SU-DHL-6 (cell line): ENCODE results near the gene HARBI1.

ENCODE experiments used
- H2AFZ ChIP-seq: fragments of 200-600 bp; sonication (generic); 2 replicates; pipeline ENCODE4 v1.6.1; 2014; ENCODE audit warnings: low read depth, mild to moderate bottlenecking, moderate library complexity, mixed read lengths, antibody characterized with exemption, low read length; ENCODE audit not compliant: severe bottlenecking
- H3F3A ChIP-seq: fragments of 200-600 bp; shearing (Covaris generic); 2 replicates; pipeline ENCODE4 v1.6.0; 2016; ENCODE audit warnings: antibody characterized with exemption, mild to moderate bottlenecking; ENCODE audit not compliant: insufficient read depth
- H3K27ac ChIP-seq: fragments of 200-600 bp; sonication (generic); 2 replicates; pipeline ENCODE4 v1.5.1; 2016; ENCODE audit warnings: low read depth, mild to moderate bottlenecking, low read length, moderate library complexity, mixed read lengths
- H3K27me3 ChIP-seq: fragments of 200-600 bp; sonication (generic), shearing (Covaris generic); 2 replicates; pipeline ENCODE4 v1.6.0; 2014; ENCODE audit warnings: mild to moderate bottlenecking, low read length
- H3K36me3 ChIP-seq: fragments of 200-600 bp; sonication (generic); 2 replicates; pipeline ENCODE4 v1.6.1; 2014; ENCODE audit warnings: mild to moderate bottlenecking, low read length, mixed read lengths
- H3K4me2 ChIP-seq: fragments of 300-600, 200-600 bp; shearing (Covaris generic), sonication (generic); 2 replicates; pipeline ENCODE4 v1.6.0; 2014; ENCODE audit warnings: low read length, low read depth, mild to moderate bottlenecking; ENCODE audit not compliant: poor library complexity, severe bottlenecking
- H3K4me3 ChIP-seq: fragments of 200-600 bp; sonication (generic); 2 replicates; pipeline ENCODE4 v1.5.1; 2014; ENCODE audit warnings: antibody characterized with exemption, low read length, mild to moderate bottlenecking, mixed read lengths; ENCODE audit not compliant: insufficient read depth, poor library complexity, severe bottlenecking
- H3K79me2 ChIP-seq: fragments of 200-600 bp; sonication (generic); 2 replicates; pipeline ENCODE4 v1.6.1; 2014; ENCODE audit warnings: mild to moderate bottlenecking, low read length, moderate library complexity; ENCODE audit not compliant: insufficient read depth
- H3K9ac ChIP-seq: fragments of 200-600 bp; sonication (generic); 2 replicates; pipeline ENCODE4 v1.7.0; 2014; ENCODE audit warnings: mild to moderate bottlenecking, low read length
- H3K9me2 ChIP-seq: fragments of 200-600 bp; sonication (generic); replicated peaks from 2 replicates; pipeline ENCODE4 v1.6.1; 2014; ENCODE audit warnings: low read length; ENCODE audit not compliant: insufficient read depth
- H3K9me3 ChIP-seq: fragments of 200-600 bp; sonication (generic); 2 replicates; pipeline ENCODE4 v1.6.1; 2014; ENCODE audit warnings: low read length, mixed read lengths; ENCODE audit not compliant: insufficient read depth
- H4K20me1 ChIP-seq: fragments of 200-600 bp; sonication (generic); 2 replicates; pipeline ENCODE4 v1.6.1; 2014; ENCODE audit warnings: low read depth, mild to moderate bottlenecking, antibody characterized with exemption, low read length, moderate library complexity, mixed read lengths
- EZH2phosphoT487 ChIP-seq: fragments of 200-600 bp; sonication (generic), shearing (Covaris generic); conservative IDR thresholded peaks from 2 replicates; pipeline ENCODE4 v1.6.1; 2018; ENCODE audit warnings: mild to moderate bottlenecking, antibody characterized with exemption, low read length, moderate library complexity, mixed read lengths
- TF ChIP-seq, protein P1 (sequence below): fragments of 200-600 bp; sonication (generic); IDR thresholded peaks from one replicate; pipeline ENCODE4 v1.5.1; 2017; ENCODE audit warnings: antibody characterized with exemption, mild to moderate bottlenecking, low read length, moderate library complexity; ENCODE audit not compliant: insufficient read depth, poor library complexity, severe bottlenecking

Gene HARBI1

DNA sequence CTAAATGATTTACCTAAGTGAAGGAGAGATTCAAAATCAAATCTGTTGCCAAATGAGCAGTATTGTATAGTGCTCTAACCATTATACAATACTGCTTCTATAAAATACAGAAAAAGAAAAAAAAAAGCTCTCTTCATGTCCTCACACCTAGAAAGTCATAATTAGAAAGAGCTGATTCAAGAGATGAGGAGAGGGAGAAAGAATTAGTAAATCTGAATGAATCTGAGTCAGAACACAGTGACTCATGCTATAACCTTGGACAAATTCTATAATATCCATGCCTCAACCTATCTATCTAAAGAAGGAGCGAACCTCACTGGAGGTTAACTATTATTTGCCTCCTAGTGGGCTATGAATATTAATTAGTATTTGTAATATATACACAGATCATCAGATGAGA is 52.6 kb downstream of the HARBI1 start:
- Histone ChIP-seq H3K79me2 (peaks cover 64% of the 10 kb centered on the region), H3F3A (0 out of 2 replicates have a peak, but pooled peaks cover 13% of the 10 kb centered on the region), H3K9me3 (no peaks in the 10 kb centered on the region), H3K27me3 (no peaks in the 10 kb centered on the region), H3K4me2 (no peak overlapping the region), H3K27ac (no peak overlapping the region), H2AFZ (no peak overlapping the region), H3K9me2 (no peaks in the 10 kb centered on the region), H3K4me3 (no peak overlapping the region), H3K9ac (no peak overlapping the region), H4K20me1 (peaks cover 9% of the 10 kb centered on the region), H3K36me3 (no peaks in the 10 kb centered on the region)
- TF ChIP-seq, protein P1, sequence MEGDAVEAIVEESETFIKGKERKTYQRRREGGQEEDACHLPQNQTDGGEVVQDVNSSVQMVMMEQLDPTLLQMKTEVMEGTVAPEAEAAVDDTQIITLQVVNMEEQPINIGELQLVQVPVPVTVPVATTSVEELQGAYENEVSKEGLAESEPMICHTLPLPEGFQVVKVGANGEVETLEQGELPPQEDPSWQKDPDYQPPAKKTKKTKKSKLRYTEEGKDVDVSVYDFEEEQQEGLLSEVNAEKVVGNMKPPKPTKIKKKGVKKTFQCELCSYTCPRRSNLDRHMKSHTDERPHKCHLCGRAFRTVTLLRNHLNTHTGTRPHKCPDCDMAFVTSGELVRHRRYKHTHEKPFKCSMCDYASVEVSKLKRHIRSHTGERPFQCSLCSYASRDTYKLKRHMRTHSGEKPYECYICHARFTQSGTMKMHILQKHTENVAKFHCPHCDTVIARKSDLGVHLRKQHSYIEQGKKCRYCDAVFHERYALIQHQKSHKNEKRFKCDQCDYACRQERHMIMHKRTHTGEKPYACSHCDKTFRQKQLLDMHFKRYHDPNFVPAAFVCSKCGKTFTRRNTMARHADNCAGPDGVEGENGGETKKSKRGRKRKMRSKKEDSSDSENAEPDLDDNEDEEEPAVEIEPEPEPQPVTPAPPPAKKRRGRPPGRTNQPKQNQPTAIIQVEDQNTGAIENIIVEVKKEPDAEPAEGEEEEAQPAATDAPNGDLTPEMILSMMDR, result no peak
- TF ChIP-seq EZH2phosphoT487, result no peak

GRCh38 chr11:46562527-46562926 is 54.5 kb downstream of the HARBI1 start:
- Histone ChIP-seq H3K27ac (no peak overlapping the region), H3K36me3 (no peaks in the 10 kb centered on the region)

DNA sequence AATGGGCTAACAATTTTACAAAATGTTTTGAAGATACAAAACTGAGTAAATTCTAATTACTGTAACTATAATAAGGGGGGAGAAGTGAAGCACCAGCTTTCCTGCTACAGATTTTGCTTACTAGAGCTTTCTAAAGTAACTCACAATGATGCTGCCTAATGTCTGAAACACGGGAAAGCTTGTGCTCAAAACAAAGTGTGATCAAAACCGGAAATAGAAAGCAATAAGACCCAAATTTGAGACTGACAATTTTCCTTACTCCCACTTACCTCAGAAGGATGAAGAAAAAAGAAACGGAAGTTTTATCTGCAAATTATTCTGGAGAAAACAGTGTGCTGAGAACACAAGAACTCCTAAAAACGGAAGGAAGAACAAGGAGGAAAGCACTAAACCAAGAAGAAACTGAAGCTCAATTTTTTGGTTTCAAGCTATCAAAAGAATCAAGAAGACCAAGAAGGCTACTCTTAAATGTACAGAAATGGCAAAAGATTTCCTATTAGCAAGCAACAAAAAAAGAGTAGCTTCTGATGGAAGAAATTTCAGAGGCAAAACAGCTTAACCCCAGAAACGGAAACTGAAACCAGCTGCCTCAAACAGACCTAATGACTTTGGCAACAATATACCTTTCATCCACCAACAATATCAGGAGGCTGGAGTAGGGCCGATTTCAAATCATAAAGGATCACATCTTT is 56.6 kb downstream of the HARBI1 start:
- 0 out of 2 replicates have a peak, but pooled peaks cover 13% of the 10 kb centered on the region for H3F3A ChIP-seq
- no peaks in the 10 kb centered on the region for H3K27me3 ChIP-seq
- H3K9me2 ChIP-seq, result no peaks in the 10 kb centered on the region
- peak overlapping the region; percentile 57 for H3K4me2 ChIP-seq
- peaks cover 60% of the 10 kb centered on the region for H3K79me2 ChIP-seq
- H3K9ac ChIP-seq, result peak overlapping the region; percentile 26; the same call in 1 of the 2 replicates
- H3K27ac ChIP-seq, result peak overlapping the region; percentile 35
- TF ChIP-seq EZH2phosphoT487, result no peak
- TF ChIP-seq, protein P1, result no peak
- no peaks in the 10 kb centered on the region for H3K36me3 ChIP-seq
- peaks cover 9% of the 10 kb centered on the region for H4K20me1 ChIP-seq
- no peak overlapping the region for H2AFZ ChIP-seq
- H3K9me3 ChIP-seq, result no peaks in the 10 kb centered on the region
- peak overlapping the region; percentile 6 for H3K4me3 ChIP-seq

More at GRCh38 chr11:46562527-46562926, 54.5 kb downstream of the HARBI1 start:
- H3F3A ChIP-seq, result 0 out of 2 replicates have a peak, but pooled peaks cover 13% of the 10 kb centered on the region
- no peak for TF ChIP-seq EZH2phosphoT487
- TF ChIP-seq, protein P1, result no peak
- H3K9ac ChIP-seq, result no peak overlapping the region
- H3K27me3 ChIP-seq, result no peaks in the 10 kb centered on the region
- H3K9me2 ChIP-seq, result no peaks in the 10 kb centered on the region
- peaks cover 9% of the 10 kb centered on the region for H4K20me1 ChIP-seq
- no peak overlapping the region for H2AFZ ChIP-seq
- H3K4me2 ChIP-seq, result no peak overlapping the region
- no peak overlapping the region for H3K4me3 ChIP-seq
- peaks cover 59% of the 10 kb centered on the region for H3K79me2 ChIP-seq
- no peaks in the 10 kb centered on the region for H3K9me3 ChIP-seq
